ENCODE data around the gene TP63.

Gene TP63

GRCh38 chr3:189851682-189852081 is 220.5 kb downstream of the TP63 start:
- no peak for DNase-seq (ENCODE audit: low read depth in 2 of 2)

- DNase-seq (ENCODE audit: low read depth in 2 of 2): no peak
These were observed 222.7 kb downstream of the TP63 start for GRCh38 chr3:189853906-189854305.

- no peak for DNase-seq (ENCODE audit: low read depth in 2 of 2)
These were observed 229.1 kb downstream of the TP63 start for GRCh38 chr3:189860296-189860695.

- DNase-seq (ENCODE audit: low read depth in 2 of 2): peak; percentile 70 to 76
These were observed 231.3 kb downstream of the TP63 start for GRCh38 chr3:189862385-189862998.

- no peak for DNase-seq (ENCODE audit: low read depth in 2 of 2)
These were observed 231.8 kb downstream of the TP63 start for GRCh38 chr3:189863031-189863430.

- no peak for DNase-seq (ENCODE audit: low read depth in 2 of 2)
These were observed 236.9 kb downstream of the TP63 start for GRCh38 chr3:189868061-189868460.

- DNase-seq (ENCODE audit: low read depth in 2 of 2): no peak
These were observed 238.0 kb downstream of the TP63 start for GRCh38 chr3:189869165-189869564.

- no peak for DNase-seq (ENCODE audit: low read depth in 2 of 2)
These were observed 240.2 kb downstream of the TP63 start for GRCh38 chr3:189871418-189871817.

- no peak for DNase-seq (ENCODE audit: low read depth in 2 of 2)
These were observed 252.0 kb downstream of the TP63 start for GRCh38 chr3:189883113-189883753.

GRCh38 chr3:189890496-189890895 is 259.3 kb downstream of the TP63 start:
- no peak for DNase-seq (ENCODE audit: low read depth in 2 of 2)

GRCh38 chr3:189896533-189896932 is 265.3 kb downstream of the TP63 start:
- DNase-seq (ENCODE audit: low read depth in 2 of 2): no peak

GRCh38 chr3:189897406-189897805 is 266.2 kb downstream of the TP63 start:
- no peak for DNase-seq (ENCODE audit: low read depth in 2 of 2)

GRCh38 chr3:189898559-189899153 is 267.5 kb downstream of the TP63 start:
- DNase-seq (ENCODE audit: low read depth in 2 of 2): no peak

GRCh38 chr3:189899186-189899585 is 268.0 kb downstream of the TP63 start:
- no peak for DNase-seq (ENCODE audit: low read depth in 2 of 2)

GRCh38 chr3:189900578-189900977 is 269.4 kb downstream of the TP63 start:
- no peak for DNase-seq (ENCODE audit: low read depth in 2 of 2)

- no peak for DNase-seq (ENCODE audit: low read depth in 2 of 2)
These were observed 270.3 kb downstream of the TP63 start for GRCh38 chr3:189901481-189901880.

GRCh38 chr3:189902230-189903186 is 271.3 kb downstream of the TP63 start:
- no peak for DNase-seq (ENCODE audit: low read depth in 2 of 2)

- no peak for DNase-seq (ENCODE audit: low read depth in 2 of 2)
These were observed 272.5 kb downstream of the TP63 start for GRCh38 chr3:189903562-189904250.

- no peak for DNase-seq (ENCODE audit: low read depth in 2 of 2)
These were observed 276.6 kb downstream of the TP63 start for GRCh38 chr3:189907803-189908202.

- DNase-seq (ENCODE audit: low read depth in 2 of 2): peak; percentile 54 to 56
These were observed 277.5 kb downstream of the TP63 start for GRCh38 chr3:189908646-189909045.

- DNase-seq (ENCODE audit: low read depth in 2 of 2): no peak
These were observed 277.9 kb downstream of the TP63 start for GRCh38 chr3:189909139-189909538.

GRCh38 chr3:189909573-189909972 is 278.4 kb downstream of the TP63 start:
- no peak for DNase-seq (ENCODE audit: low read depth in 2 of 2)

Data from fibroblast of skin of left quadriceps (primary cell).